Stimulated activated naive CD8-positive, alpha-beta T cell treated with anti-CD3 and anti-CD28 coated beads, Interleukin-15, Interleukin-2, amounts not matched to agents 100 ng/mL and 50 ng/mL, for 24 hours (primary cell): ENCODE data around the gene SOX6.

Experiments used
- H3K27ac Mint-ChIP-seq: one replicate; pipeline ENCODE4 v1.8.0; 2021; ENCODE audit warnings: mild to moderate bottlenecking, mixed read lengths
- H3K27me3 Mint-ChIP-seq: one replicate; pipeline ENCODE4 v1.8.0; 2021; ENCODE audit warnings: mixed read lengths
- H3K36me3 Mint-ChIP-seq: one replicate; pipeline ENCODE4 v1.8.0; 2021; ENCODE audit warnings: low read depth, mixed read lengths
- H3K4me1 Mint-ChIP-seq: one replicate; pipeline ENCODE4 v1.8.0; 2021; ENCODE audit warnings: low read depth, mixed read lengths
- H3K4me3 Mint-ChIP-seq: one replicate; pipeline ENCODE4 v1.8.0; 2021; ENCODE audit warnings: mild to moderate bottlenecking, mixed read lengths
- H3K9me3 Mint-ChIP-seq: one replicate; pipeline ENCODE4 v1.8.0; 2021; ENCODE audit warnings: mixed read lengths

Gene SOX6

GRCh38 chr11:16350125-16350524 lies 6.2 kb downstream of the SOX6 start:
- no peaks in the 10 kb centered on the region for H3K27me3 Mint-ChIP-seq
- no peak overlapping the region for H3K27ac Mint-ChIP-seq
- no peak overlapping the region for H3K4me3 Mint-ChIP-seq
- no peaks in the 10 kb centered on the region for H3K36me3 Mint-ChIP-seq
- peaks cover 5% of the 10 kb centered on the region for H3K9me3 Mint-ChIP-seq
- no peaks in the 10 kb centered on the region for H3K4me1 Mint-ChIP-seq

GRCh38 chr11:16347928-16348685 lies 8.2 kb downstream of the SOX6 start:
- no peak overlapping the region for H3K27ac Mint-ChIP-seq
- H3K4me3 Mint-ChIP-seq = no peak overlapping the region
- no peaks in the 10 kb centered on the region for H3K27me3 Mint-ChIP-seq
- no peaks in the 10 kb centered on the region for H3K36me3 Mint-ChIP-seq
- no peaks in the 10 kb centered on the region for H3K4me1 Mint-ChIP-seq
- peaks cover 5% of the 10 kb centered on the region for H3K9me3 Mint-ChIP-seq

GRCh38 chr11:16346975-16347374 lies 9.4 kb downstream of the SOX6 start:
- Mint-ChIP-seq H3K36me3 (no peaks in the 10 kb centered on the region), H3K27me3 (no peaks in the 10 kb centered on the region), H3K4me1 (no peaks in the 10 kb centered on the region), H3K4me3 (no peak overlapping the region), H3K9me3 (peaks cover 5% of the 10 kb centered on the region), H3K27ac (no peak overlapping the region)

GRCh38 chr11:16341853-16342252 lies 14.5 kb downstream of the SOX6 start:
- no peak overlapping the region for H3K4me3 Mint-ChIP-seq
- no peak overlapping the region for H3K27ac Mint-ChIP-seq
- no peaks in the 10 kb centered on the region for H3K27me3 Mint-ChIP-seq
- no peaks in the 10 kb centered on the region for H3K36me3 Mint-ChIP-seq
- H3K9me3 Mint-ChIP-seq = no peaks in the 10 kb centered on the region
- H3K4me1 Mint-ChIP-seq = no peaks in the 10 kb centered on the region

GRCh38 chr11:16338393-16338792 lies 18.0 kb downstream of the SOX6 start:
- peaks cover 4% of the 10 kb centered on the region for H3K9me3 Mint-ChIP-seq
- no peaks in the 10 kb centered on the region for H3K36me3 Mint-ChIP-seq
- H3K27ac Mint-ChIP-seq = no peak overlapping the region
- no peaks in the 10 kb centered on the region for H3K4me1 Mint-ChIP-seq
- no peaks in the 10 kb centered on the region for H3K27me3 Mint-ChIP-seq
- H3K4me3 Mint-ChIP-seq = no peak overlapping the region

GRCh38 chr11:16337421-16338213 lies 18.7 kb downstream of the SOX6 start:
- H3K4me3 Mint-ChIP-seq = no peak overlapping the region
- H3K9me3 Mint-ChIP-seq = peaks cover 4% of the 10 kb centered on the region
- H3K27me3 Mint-ChIP-seq = no peaks in the 10 kb centered on the region
- no peaks in the 10 kb centered on the region for H3K4me1 Mint-ChIP-seq
- H3K36me3 Mint-ChIP-seq = no peaks in the 10 kb centered on the region
- no peak overlapping the region for H3K27ac Mint-ChIP-seq

- Mint-ChIP-seq H3K4me3 (no peak overlapping the region), H3K36me3 (no peaks in the 10 kb centered on the region), H3K9me3 (peaks cover 4% of the 10 kb centered on the region), H3K27ac (no peak overlapping the region), H3K4me1 (no peaks in the 10 kb centered on the region), H3K27me3 (no peaks in the 10 kb centered on the region)
Observed at GRCh38 chr11:16336721-16337120, 19.6 kb downstream of the SOX6 start.

- no peak overlapping the region for H3K4me3 Mint-ChIP-seq
- H3K4me1 Mint-ChIP-seq = no peaks in the 10 kb centered on the region
- no peak overlapping the region for H3K27ac Mint-ChIP-seq
- peaks cover 4% of the 10 kb centered on the region for H3K9me3 Mint-ChIP-seq
- no peaks in the 10 kb centered on the region for H3K27me3 Mint-ChIP-seq
- H3K36me3 Mint-ChIP-seq = no peaks in the 10 kb centered on the region
Observed at GRCh38 chr11:16336204-16336603, 20.1 kb downstream of the SOX6 start.

- H3K4me1 Mint-ChIP-seq = no peaks in the 10 kb centered on the region
- no peaks in the 10 kb centered on the region for H3K27me3 Mint-ChIP-seq
- H3K9me3 Mint-ChIP-seq = peaks cover 4% of the 10 kb centered on the region
- no peak overlapping the region for H3K4me3 Mint-ChIP-seq
- H3K27ac Mint-ChIP-seq = no peak overlapping the region
- no peaks in the 10 kb centered on the region for H3K36me3 Mint-ChIP-seq
Observed at GRCh38 chr11:16335236-16335962, 20.9 kb downstream of the SOX6 start.

GRCh38 chr11:16326679-16327297 lies 29.6 kb downstream of the SOX6 start:
- H3K27me3 Mint-ChIP-seq = no peaks in the 10 kb centered on the region
- H3K36me3 Mint-ChIP-seq = no peaks in the 10 kb centered on the region
- H3K4me3 Mint-ChIP-seq = no peak overlapping the region
- H3K9me3 Mint-ChIP-seq = peaks cover 11% of the 10 kb centered on the region
- H3K4me1 Mint-ChIP-seq = no peaks in the 10 kb centered on the region
- H3K27ac Mint-ChIP-seq = no peak overlapping the region

GRCh38 chr11:16322190-16322589 lies 34.2 kb downstream of the SOX6 start:
- Mint-ChIP-seq H3K9me3 (peaks cover 7% of the 10 kb centered on the region), H3K4me3 (no peak overlapping the region), H3K27me3 (no peaks in the 10 kb centered on the region), H3K27ac (no peak overlapping the region), H3K36me3 (no peaks in the 10 kb centered on the region), H3K4me1 (no peaks in the 10 kb centered on the region)

- Mint-ChIP-seq H3K36me3 (no peaks in the 10 kb centered on the region), H3K4me3 (no peak overlapping the region), H3K9me3 (peaks cover 7% of the 10 kb centered on the region), H3K4me1 (no peaks in the 10 kb centered on the region), H3K27me3 (no peaks in the 10 kb centered on the region), H3K27ac (no peak overlapping the region)
Observed at GRCh38 chr11:16321148-16321547, 35.2 kb downstream of the SOX6 start.

- H3K4me3 Mint-ChIP-seq = no peak overlapping the region
- H3K27ac Mint-ChIP-seq = no peak overlapping the region
- H3K27me3 Mint-ChIP-seq = no peaks in the 10 kb centered on the region
- no peaks in the 10 kb centered on the region for H3K4me1 Mint-ChIP-seq
- no peaks in the 10 kb centered on the region for H3K36me3 Mint-ChIP-seq
- H3K9me3 Mint-ChIP-seq = no peaks in the 10 kb centered on the region
Observed at GRCh38 chr11:16318320-16318719, 38.0 kb downstream of the SOX6 start.

GRCh38 chr11:16317712-16318111 lies 38.6 kb downstream of the SOX6 start:
- H3K4me1 Mint-ChIP-seq = no peaks in the 10 kb centered on the region
- no peak overlapping the region for H3K4me3 Mint-ChIP-seq
- no peaks in the 10 kb centered on the region for H3K36me3 Mint-ChIP-seq
- no peak overlapping the region for H3K27ac Mint-ChIP-seq
- no peaks in the 10 kb centered on the region for H3K27me3 Mint-ChIP-seq
- H3K9me3 Mint-ChIP-seq = no peaks in the 10 kb centered on the region

GRCh38 chr11:16313846-16314245 lies 42.5 kb downstream of the SOX6 start:
- no peaks in the 10 kb centered on the region for H3K36me3 Mint-ChIP-seq
- H3K9me3 Mint-ChIP-seq = no peaks in the 10 kb centered on the region
- no peaks in the 10 kb centered on the region for H3K27me3 Mint-ChIP-seq
- no peak overlapping the region for H3K4me3 Mint-ChIP-seq
- no peaks in the 10 kb centered on the region for H3K4me1 Mint-ChIP-seq
- H3K27ac Mint-ChIP-seq = no peak overlapping the region
